Inflammatory macrophage (primary cell): ENCODE results near the gene MTCP1.

Source experiments
- DNase-seq, 2 donors: peaks; one replicate each; pipeline ENCODE4 v3.0.0-alpha.2; 2020 to 2022
- total RNA-seq, 18 experiments: gene quantifications; one replicate each; lab custom pipeline; 2026; ENCODE audit warnings: mixed read lengths in 6 of 18, inconsistent platforms in 2 of 18; lab: John Stamatoyannopoulos, UW

MTCP1 gene
- total RNA-seq = 0.21 to 0.89 (median 0.48) reads per million in 18 experiments

GRCh38 chrX:155070975-155071693 lies at the start of gene MTCP1, which contains the start of the genes BRCC3 and CMC4:
MTCP1 (minus strand) TSS chrX:155071136; CDS start chrX:155066010, 5,126 bp downstream.
BRCC3 (plus strand) TSS chrX:155071508; CDS start chrX:155071528, 20 bp downstream.
CMC4 (minus strand) TSS chrX:155071136; CDS start chrX:155064023, 7,113 bp downstream.
- peak; percentile 73 to 86 for DNase-seq

GRCh38 chrX:155115174-155115819 lies 44.4 kb upstream of the MTCP1 start:
- DNase-seq = peak; percentile 38 to 57

GRCh38 chrX:155113097-155113496 lies 42.2 kb upstream of the MTCP1 start:
- DNase-seq = no peak

GRCh38 chrX:155112171-155112570 lies 41.2 kb upstream of the MTCP1 start:
- no peak for DNase-seq

- DNase-seq = no peak
Observed at GRCh38 chrX:155108427-155108826, 37.5 kb upstream of the MTCP1 start.

- DNase-seq = no peak
Observed at GRCh38 chrX:155105919-155106318, 35.0 kb upstream of the MTCP1 start.

- DNase-seq = peak; percentile 13 to 18
Observed at GRCh38 chrX:155094468-155095061, 23.6 kb upstream of the MTCP1 start.

- no peak for DNase-seq
Observed at GRCh38 chrX:155086961-155087735, 16.2 kb upstream of the MTCP1 start.

- DNase-seq = peak; percentile 11 to 23
Observed at GRCh38 chrX:155086202-155086840, 15.4 kb upstream of the MTCP1 start.

- peak; percentile 39 to 46 for DNase-seq
Observed at GRCh38 chrX:155071694-155072280, 851 bp upstream of the MTCP1 start.

- no peak for DNase-seq
Observed at GRCh38 chrX:155070663-155070974, 317 bp downstream of the MTCP1 start.

- DNase-seq = no peak
Observed at GRCh38 chrX:155070038-155070437, 898 bp downstream of the MTCP1 start.

- DNase-seq = no peak
Observed at GRCh38 chrX:155069414-155069813, 1.5 kb downstream of the MTCP1 start.

GRCh38 chrX:155068165-155068564 lies 2.8 kb downstream of the MTCP1 start:
- DNase-seq = peak; percentile 35 to 45

GRCh38 chrX:155065035-155065734 lies 5.8 kb downstream of the MTCP1 start:
- peak in 1 of 2 donors; percentile 7 for DNase-seq

GRCh38 chrX:155061760-155062159 lies 9.2 kb downstream of the MTCP1 start:
- DNase-seq = no peak

GRCh38 chrX:155056877-155057792 lies 13.8 kb downstream of the MTCP1 start:
- DNase-seq = peak; percentile 52 to 62

GRCh38 chrX:155056471-155056870 lies 14.5 kb downstream of the MTCP1 start:
- DNase-seq = no peak

GRCh38 chrX:155055494-155055893 lies 15.4 kb downstream of the MTCP1 start:
- no peak for DNase-seq

- no peak for DNase-seq
Observed at GRCh38 chrX:155054255-155054654, 16.7 kb downstream of the MTCP1 start.
